Smooth muscle cell (in vitro differentiated cells): Measurements from ENCODE around the gene OGFR. TPM values are rescaled to one million over a fixed set of nuclear protein-coding genes. Genes with fewer than 3 reads are reported as not detected.

Source experiments
- DNase-seq: peaks from one replicate; lab custom pipeline; 2025; ENCODE audit not compliant: unreplicated experiment; lab: John Stamatoyannopoulos, UW
- H2AFZ ChIP-seq: fragments of 200-600 bp; sonication (generic); 2 replicates; pipeline ENCODE4 v1.6.0; 2016; ENCODE audit warnings: antibody characterized with exemption, low read depth, mild to moderate bottlenecking
- H3F3A ChIP-seq: fragments of 200-600 bp; sonication (generic); 2 replicates; pipeline ENCODE4 v1.6.0; 2017; ENCODE audit warnings: antibody characterized with exemption, low read depth
- H3K27ac ChIP-seq: fragments of 200-600 bp; sonication (generic); 2 replicates; pipeline ENCODE4 v1.5.1; 2016; ENCODE audit warnings: low read depth, mild to moderate bottlenecking
- H3K27me3 ChIP-seq: fragments of 200-600 bp; sonication (generic); 2 replicates; pipeline ENCODE4 v1.6.1; 2016; ENCODE audit warnings: low read depth, mild to moderate bottlenecking
- H3K36me3 ChIP-seq: fragments of 200-600 bp; sonication (generic); 2 replicates; pipeline ENCODE4 v1.5.1; 2016; ENCODE audit warnings: low read depth
- H3K4me1 ChIP-seq: fragments of 200-600 bp; sonication (generic); 2 replicates; pipeline ENCODE4 v1.5.1; 2016; ENCODE audit warnings: low read depth
- H3K4me2 ChIP-seq: fragments of 200-600 bp; sonication (generic); 2 replicates; pipeline ENCODE4 v1.6.0; 2016; ENCODE audit warnings: mild to moderate bottlenecking
- H3K4me3 ChIP-seq: fragments of 200-600 bp; sonication (generic); 2 replicates; pipeline ENCODE4 v1.5.1; 2016; ENCODE audit warnings: mild to moderate bottlenecking
- H3K79me2 ChIP-seq: fragments of 200-600 bp; sonication (generic); 2 replicates; pipeline ENCODE4 v1.6.0; 2016; ENCODE audit warnings: low read depth, mild to moderate bottlenecking
- H3K9ac ChIP-seq: fragments of 200-600 bp; sonication (generic); 2 replicates; pipeline ENCODE4 v1.6.0; 2016; ENCODE audit warnings: low read depth
- H3K9me3 ChIP-seq: fragments of 200-600 bp; sonication (generic); replicated peaks from 2 replicates; pipeline ENCODE4 v1.5.1; 2016; ENCODE audit warnings: low read depth
- H4K20me1 ChIP-seq: fragments of 200-600 bp; sonication (generic); 2 replicates; pipeline ENCODE4 v1.6.0; 2016; ENCODE audit warnings: low read depth
- WGBS: methylation state at CpG from one replicate; pipeline ENCODE4 v1.1.7; 2016; ENCODE audit warnings: low lambda C conversion rate; 5-methylcytosine and 5-hydroxymethylcytosine counted together
- polyA plus RNA-seq: library from polyadenylated mRNA; unstranded; fragments of >200 nt; fragmentation: Nextera tagmentation; extraction: Ambion mirVana; gene quantifications from 2 replicates; pipeline ENCODE4 v1.2.1, GENCODE V29; 2016
- total RNA-seq: library from RNA; depleted of rRNA; stranded (reverse); fragments of >200 nt; gene quantifications from 2 replicates; pipeline ENCODE4 v1.2.3, GENCODE V29; 2014
- TF ChIP-seq, protein P1 (sequence below): fragments of 200-600 bp; sonication (generic); IDR thresholded peaks from 2 replicates; pipeline ENCODE4 v1.5.1; 2017; ENCODE audit warnings: borderline replicate concordance, mild to moderate bottlenecking, antibody characterized with exemption; ENCODE audit not compliant: insufficient read depth, poor library complexity, severe bottlenecking

Gene OGFR
- total and polyA plus RNA-seq, 2 experiments from 2014 or later = 24.4 to 53.2 TPM

DNA sequence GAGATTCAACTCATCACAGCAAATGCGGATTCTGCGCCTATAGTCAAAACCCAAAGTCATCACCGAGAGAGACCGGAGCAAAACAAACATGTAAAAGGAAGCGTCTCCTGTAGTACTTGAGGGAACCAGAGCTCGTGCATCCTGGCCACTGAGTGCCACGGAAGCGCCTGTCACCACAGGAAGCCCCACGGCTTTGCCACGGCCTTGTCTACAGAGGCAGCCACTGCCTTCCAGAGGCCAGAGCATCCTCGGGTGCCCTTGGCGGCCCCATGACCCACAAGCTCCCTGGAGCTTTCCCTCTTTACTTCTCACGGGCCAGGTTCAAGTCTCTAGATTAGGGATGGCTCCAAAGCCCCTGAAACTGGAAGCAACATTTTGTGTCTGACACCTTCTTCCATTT lies 49.5 kb downstream of the OGFR start:
- no peaks in the 10 kb centered on the region for H3K36me3 ChIP-seq
- H3K9me3 ChIP-seq = no peaks in the 10 kb centered on the region
- no peak overlapping the region for H2AFZ ChIP-seq
- WGBS = 93% methylated on average over 13 of the region's 13 CpGs
- TF ChIP-seq, protein P1, sequence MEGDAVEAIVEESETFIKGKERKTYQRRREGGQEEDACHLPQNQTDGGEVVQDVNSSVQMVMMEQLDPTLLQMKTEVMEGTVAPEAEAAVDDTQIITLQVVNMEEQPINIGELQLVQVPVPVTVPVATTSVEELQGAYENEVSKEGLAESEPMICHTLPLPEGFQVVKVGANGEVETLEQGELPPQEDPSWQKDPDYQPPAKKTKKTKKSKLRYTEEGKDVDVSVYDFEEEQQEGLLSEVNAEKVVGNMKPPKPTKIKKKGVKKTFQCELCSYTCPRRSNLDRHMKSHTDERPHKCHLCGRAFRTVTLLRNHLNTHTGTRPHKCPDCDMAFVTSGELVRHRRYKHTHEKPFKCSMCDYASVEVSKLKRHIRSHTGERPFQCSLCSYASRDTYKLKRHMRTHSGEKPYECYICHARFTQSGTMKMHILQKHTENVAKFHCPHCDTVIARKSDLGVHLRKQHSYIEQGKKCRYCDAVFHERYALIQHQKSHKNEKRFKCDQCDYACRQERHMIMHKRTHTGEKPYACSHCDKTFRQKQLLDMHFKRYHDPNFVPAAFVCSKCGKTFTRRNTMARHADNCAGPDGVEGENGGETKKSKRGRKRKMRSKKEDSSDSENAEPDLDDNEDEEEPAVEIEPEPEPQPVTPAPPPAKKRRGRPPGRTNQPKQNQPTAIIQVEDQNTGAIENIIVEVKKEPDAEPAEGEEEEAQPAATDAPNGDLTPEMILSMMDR = no peak
- H3K79me2 ChIP-seq = peaks cover 8% of the 10 kb centered on the region
- H3K4me2 ChIP-seq = no peak overlapping the region
- no peak overlapping the region for H3K27ac ChIP-seq
- no peaks in the 10 kb centered on the region for H3F3A ChIP-seq
- H3K27me3 ChIP-seq = no peaks in the 10 kb centered on the region
- peaks cover 36% of the 10 kb centered on the region for H4K20me1 ChIP-seq
- H3K9ac ChIP-seq = no peak overlapping the region
- no peaks in the 10 kb centered on the region for H3K4me1 ChIP-seq
- no peak overlapping the region for H3K4me3 ChIP-seq
- DNase-seq = no peak

DNA sequence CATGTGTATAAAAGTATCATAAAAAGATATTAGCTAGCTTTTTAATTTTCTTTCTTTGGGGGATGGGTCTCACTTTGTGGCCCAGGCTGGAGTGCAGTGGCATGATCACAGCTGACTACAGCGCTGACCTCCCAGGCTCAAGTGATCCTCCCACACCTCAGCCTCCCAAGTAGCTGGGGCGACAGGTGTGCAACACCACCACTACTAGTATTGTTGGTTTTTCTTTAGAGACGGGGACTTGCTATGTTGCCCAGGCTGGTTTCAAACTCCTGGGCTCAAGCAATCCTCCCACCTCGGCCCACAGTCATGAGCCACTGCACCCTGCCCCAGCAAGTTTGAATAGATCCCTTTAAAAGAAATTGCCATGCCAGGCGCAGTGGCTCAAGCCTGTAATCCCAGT lies 50.5 kb downstream of the OGFR start:
- Histone ChIP-seq H3K36me3 (no peaks in the 10 kb centered on the region), H3F3A (no peaks in the 10 kb centered on the region), H3K79me2 (peaks cover 18% of the 10 kb centered on the region), H3K9me3 (no peaks in the 10 kb centered on the region), H3K4me2 (no peak overlapping the region), H3K4me1 (peaks cover 9% of the 10 kb centered on the region), H4K20me1 (peaks cover 45% of the 10 kb centered on the region), H3K27ac (no peak overlapping the region), H3K27me3 (no peaks in the 10 kb centered on the region), H3K4me3 (no peak overlapping the region), H2AFZ (no peak overlapping the region), H3K9ac (no peak overlapping the region)
- DNase-seq = no peak
- TF ChIP-seq, protein P1 = no peak
- WGBS = 96% methylated on average over 5 of the region's 5 CpGs

DNA sequence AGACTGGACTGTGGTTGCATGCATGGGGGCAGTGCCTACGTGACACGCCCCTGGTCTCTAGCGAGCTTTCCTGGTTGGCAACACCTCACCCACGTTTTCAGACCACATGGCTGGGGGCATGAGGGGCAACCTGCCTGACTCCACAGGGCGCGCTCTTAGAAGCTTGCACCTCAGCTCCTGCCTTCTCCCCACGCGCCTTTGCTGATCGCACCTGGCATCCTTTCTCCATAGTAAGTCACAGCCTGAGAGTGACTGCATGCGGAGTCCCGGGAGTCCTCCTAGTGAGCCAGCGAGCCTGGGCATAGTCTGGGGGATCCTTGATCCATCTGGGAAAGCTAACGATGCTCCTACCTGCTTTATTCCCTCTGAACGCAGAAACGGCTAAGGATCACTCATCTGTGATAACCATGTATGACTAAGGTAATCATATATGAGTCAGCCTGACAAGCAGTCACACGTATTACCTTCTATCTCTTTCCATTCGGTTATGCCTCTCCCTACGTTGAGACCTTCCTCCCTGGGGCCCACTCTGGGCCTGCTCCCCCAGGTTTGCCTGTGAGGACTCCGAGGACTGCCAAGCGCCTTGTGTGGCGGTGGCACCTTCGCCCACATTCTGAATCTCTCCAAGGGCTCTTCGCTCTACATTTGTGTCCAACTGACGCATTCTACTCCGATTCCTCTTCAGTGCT lies 52.4 kb downstream of the OGFR start:
- 94% methylated on average over 25 of the region's 25 CpGs for WGBS
- peaks cover 29% of the 10 kb centered on the region for H4K20me1 ChIP-seq
- peaks cover 15% of the 10 kb centered on the region for H3K4me1 ChIP-seq
- H2AFZ ChIP-seq = no peak overlapping the region
- H3F3A ChIP-seq = no peaks in the 10 kb centered on the region
- H3K27ac ChIP-seq = no peak overlapping the region
- H3K9ac ChIP-seq = no peak overlapping the region
- H3K4me2 ChIP-seq = no peak overlapping the region
- peaks cover 18% of the 10 kb centered on the region for H3K79me2 ChIP-seq
- no peaks in the 10 kb centered on the region for H3K27me3 ChIP-seq
- TF ChIP-seq, protein P1 = no peak
- no peak overlapping the region for H3K4me3 ChIP-seq
- H3K9me3 ChIP-seq = no peaks in the 10 kb centered on the region
- no peak for DNase-seq
- H3K36me3 ChIP-seq = no peaks in the 10 kb centered on the region
